ENCODE results near the gene GPATCH1. TPM values are rescaled to one million over a fixed set of nuclear protein-coding genes. Genes with fewer than 3 reads are reported as not detected.

GPATCH1 gene
- total and polyA plus RNA-seq, 2 of the 8 experiments (the other 6 are each of a cell fraction or from before 2014, with no cell fraction given), result 4.3 to 8.2 TPM

DNA sequence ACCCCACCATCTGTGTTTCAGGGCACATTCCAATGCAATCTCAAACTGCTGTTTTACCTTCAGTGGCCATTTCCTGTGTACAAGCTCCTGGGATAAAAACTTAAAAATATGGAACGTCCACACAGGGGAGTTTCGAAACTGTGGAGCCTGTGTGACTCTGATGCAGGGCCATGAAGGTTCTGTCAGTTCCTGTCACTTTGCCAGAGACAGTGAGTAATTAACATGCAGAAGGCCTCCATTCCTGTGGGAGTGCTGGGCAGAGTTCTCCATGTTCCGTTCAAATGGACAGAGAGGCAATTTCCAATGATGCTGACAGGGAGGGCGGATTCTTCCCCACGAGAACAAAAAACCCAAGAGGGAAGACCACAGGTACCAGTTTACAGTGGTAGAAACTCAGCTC is 75.4 kb downstream of the GPATCH1 start:
- Histone ChIP-seq H3K4ac (replicated peaks; ENCODE audit: insufficient read length, low read depth, low read length) (no peak overlapping the region), H2BK20ac (ENCODE audit: low read length) (no peak overlapping the region), H3K27ac (ENCODE audit: low read depth, low read length) (no peak overlapping the region), H4K91ac (replicated peaks; ENCODE audit: insufficient read length, low read length) (no peak overlapping the region), H3K18ac (ENCODE audit: extremely low read depth, low read length) (no peak overlapping the region), H3K9ac (replicated peaks in 1 of 4; ENCODE audit: extremely low read depth in 1 of 4, low read depth in 3 of 4, low read length in 3 of 4) (no peak overlapping the region), H2BK5ac (ENCODE audit: low read depth, low read length) (no peak overlapping the region), H2AK5ac (ENCODE audit: low read depth, low read length) (no peak overlapping the region), H3K14ac (ENCODE audit: insufficient read length) (no peak overlapping the region), H3K4me3 (ENCODE audit: extremely low read depth in 1 of 4, insufficient read depth in 2 of 4, low read depth in 3 of 4, low read length in 4 of 4) (no peak overlapping the region), H2AFZ (ENCODE audit: low read length) (no peak overlapping the region), H2BK120ac (replicated peaks; ENCODE audit: low read depth, low read length) (no peak overlapping the region), H2BK12ac (ENCODE audit: low read depth, low read length) (no peak overlapping the region; the same call in 1 of the 2 replicates), H4K5ac (ENCODE audit: insufficient read length, low read depth, low read length) (no peak overlapping the region), H3K4me1 (replicated peaks in 1 of 4; ENCODE audit: control insufficient read depth in 3 of 4, insufficient read depth in 4 of 4, low read length in 3 of 4) (no peaks in the 10 kb centered on the region), H2BK15ac (ENCODE audit: low read length) (no peak overlapping the region), H3K23ac (ENCODE audit: insufficient read length) (no peak overlapping the region), H3K79me2 (ENCODE audit: control insufficient read depth in 1 of 2, insufficient read depth in 2 of 2, low read length in 2 of 2) (no peaks in the 10 kb centered on the region), H3K4me2 (ENCODE audit: insufficient read depth in 1 of 2, low read depth in 2 of 2, low read length in 2 of 2) (no peak overlapping the region), H3K23me2 (ENCODE audit: low read depth, low read length) (0 out of 2 replicates have a peak, but pooled peaks cover 2% of the 10 kb centered on the region), H3K36me3 (ENCODE audit: control insufficient read depth in 2 of 4, insufficient read depth in 4 of 4, low read length in 3 of 4) (no peaks in the 10 kb centered on the region), H3K79me1 (ENCODE audit: low read depth, low read length) (no peaks in the 10 kb centered on the region), H4K20me1 (replicated peaks in 1 of 2; ENCODE audit: control insufficient read depth in 1 of 2, insufficient read depth in 2 of 2, low read length in 2 of 2) (no peaks in the 10 kb centered on the region), H3K27me3 (replicated peaks in 1 of 4; ENCODE audit: control insufficient read depth in 3 of 4, extremely low read depth in 1 of 4, insufficient read depth in 3 of 4, low read length in 3 of 4) (no peaks in the 10 kb centered on the region), H3K9me3 (ENCODE audit: insufficient read depth in 2 of 2, low read depth in 1 of 2, low read length in 1 of 2) (peaks cover 0 to 5% of the 10 kb centered on the region in 2 experiments; a peak in 1 of 4 replicates), H3K56ac (replicated peaks; ENCODE audit: insufficient read length, low read depth, low read length) (no peak overlapping the region), H4K8ac (ENCODE audit: extremely low read depth, insufficient read depth, low read length) (no peak overlapping the region)
- ChIA-PET CTCF (ENCODE audit: partially characterized antibody) (interaction anchor here (1.0 to 3.8 kb wide), 7 partner anchors 8 to 36 kb away, joined by 3 to 12 read pairs (median 5); no protein-coding TSS in a partner anchor), POLR2A (ENCODE audit: partially characterized antibody) (no interaction called here)
- DNase-seq (ENCODE audit: low read depth in 1 of 2, low spot score in 2 of 2) (no peak), FAIRE-seq (no peak)
- 90% methylated on average over 5 of the region's 5 CpGs; no CpG with 5 or more reads in 1 of the 2 experiments for WGBS, 2 experiments (ENCODE audit: extremely low coverage in 1 of 2, insufficient coverage in 1 of 2, insufficient read length in 1 of 2, insufficient replicate concordance in 2 of 2, low coverage in 1 of 2, low lambda C conversion rate in 2 of 2, missing lambda C conversion rate in 1 of 2)
- TF ChIP-seq TEAD4 (IDR thresholded peaks at IDR 0.05; ENCODE audit: low read depth, low read length) (no peak), SIX5 (IDR thresholded peaks at IDR 0.05; ENCODE audit: low read depth, low read length) (no peak), RAD21 (IDR thresholded peaks at IDR 0.05 in 1 of 2, conservative IDR thresholded peaks at IDR 0.05 in 1 of 2; ENCODE audit: low read depth in 2 of 2, low read length in 2 of 2) (no peak)
